Hematopoietic multipotent progenitor cell (in vitro differentiated cells): ENCODE data around the gene NAV2. TPM values are rescaled to one million over a fixed set of nuclear protein-coding genes. Genes with fewer than 3 reads are reported as not detected.
A peak's percentile ranks its signal among the peaks of the same experiment; 100 is the strongest.

Experiments
- DNase-seq, 3 donors: peaks; one replicate each; pipeline ENCODE4 v3.0.0-alpha.2; 2011 to 2015; ENCODE audit warnings: low read depth in 2 of 3, low spot score in 2 of 3
- total RNA-seq: library from RNA; depleted of rRNA; stranded (reverse); fragments of >200 nt; gene quantifications from one replicate; pipeline ENCODE4 v1.2.3, GENCODE V29; 2012

Gene NAV2
- total RNA-seq, 1 donor = 0.27 TPM

- DNase-seq = no peak
Observed at GRCh38 chr11:19714022-19714386, 1.4 kb downstream of the NAV2 start.

- DNase-seq = peak in 1 of 3 donors; percentile 20
Observed at GRCh38 chr11:19714387-19715363, 2.0 kb downstream of the NAV2 start.

GRCh38 chr11:19715373-19715772, 2.7 kb downstream of the NAV2 start:
- no peak for DNase-seq

DNA sequence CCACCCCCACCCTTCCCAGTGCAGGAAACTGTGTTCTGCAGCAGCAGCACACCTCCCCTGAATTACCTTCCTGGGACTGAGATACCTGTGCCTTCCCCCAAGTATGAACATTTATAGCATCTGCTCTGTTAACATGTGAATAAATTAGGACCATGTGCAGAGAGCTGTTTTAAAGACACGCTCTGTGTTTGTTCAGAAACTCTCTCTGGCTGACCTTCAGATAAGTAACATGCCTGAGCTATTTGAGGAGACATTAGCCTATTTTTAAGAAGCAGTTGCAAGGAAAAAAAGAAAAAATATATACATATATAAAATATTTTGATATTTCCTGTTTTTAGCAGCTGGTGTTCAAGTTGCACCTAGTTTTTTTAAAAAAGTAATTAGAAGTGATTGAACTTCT, 5.4 kb downstream of the NAV2 start:
- no peak for DNase-seq

DNA sequence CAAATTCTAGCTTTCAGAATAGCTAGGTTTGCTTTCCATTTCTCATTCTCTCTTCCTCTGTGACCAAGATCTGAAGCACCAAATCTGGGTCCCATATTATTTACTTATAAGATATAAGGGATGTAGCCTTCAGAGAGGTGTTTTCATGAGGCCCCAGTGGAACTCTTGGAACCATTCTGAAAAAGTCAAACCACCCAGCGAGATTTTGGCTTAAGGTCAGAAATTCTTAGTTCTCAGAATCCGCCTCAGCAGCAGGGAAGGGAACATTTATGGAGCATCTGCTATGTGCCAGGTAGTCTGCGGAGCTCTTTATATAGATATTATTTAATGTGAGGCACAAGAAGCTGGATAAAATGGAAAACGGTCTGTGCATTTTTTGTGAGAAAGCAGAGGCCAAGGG, 6.3 kb downstream of the NAV2 start:
- no peak for DNase-seq

DNA sequence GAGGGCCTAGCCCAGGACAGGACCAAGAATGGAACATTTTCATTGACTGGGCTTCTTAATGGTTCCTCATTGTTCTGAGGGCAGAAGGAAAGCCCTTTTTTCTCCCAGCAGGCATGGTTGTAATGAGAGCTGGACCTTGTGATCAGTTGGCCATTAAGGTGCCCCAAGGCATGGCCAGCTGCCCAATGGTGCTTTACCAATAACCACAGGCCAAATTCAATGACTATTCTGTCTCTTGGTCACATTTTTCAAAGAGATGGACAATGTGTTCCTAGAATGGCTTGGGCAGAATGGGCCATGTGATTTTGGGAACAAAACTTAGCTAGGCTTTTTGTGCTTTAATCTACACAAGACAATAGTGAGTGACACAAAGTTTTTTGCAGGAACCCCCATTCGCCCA, 7.3 kb downstream of the NAV2 start:
- no peak for DNase-seq

DNA sequence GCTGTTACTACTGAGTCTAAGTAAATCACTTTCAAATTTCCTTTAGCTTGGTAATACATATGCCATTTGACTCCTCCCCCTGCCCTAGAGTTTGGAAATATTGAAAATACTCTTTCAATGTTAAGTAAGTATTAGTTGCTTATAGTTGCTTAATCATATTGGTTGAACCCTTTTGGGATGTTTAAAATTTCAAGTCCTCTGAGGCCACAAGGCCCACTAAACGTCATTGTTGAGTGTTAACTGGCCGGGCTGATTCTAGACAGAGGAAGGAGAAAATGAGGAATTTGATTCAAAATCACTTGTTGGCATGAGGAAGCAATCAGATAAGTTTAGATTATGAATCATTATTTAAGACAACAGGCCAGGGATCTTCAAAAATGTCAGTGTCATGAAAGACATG, 8.5 kb downstream of the NAV2 start:
- no peak for DNase-seq

DNA sequence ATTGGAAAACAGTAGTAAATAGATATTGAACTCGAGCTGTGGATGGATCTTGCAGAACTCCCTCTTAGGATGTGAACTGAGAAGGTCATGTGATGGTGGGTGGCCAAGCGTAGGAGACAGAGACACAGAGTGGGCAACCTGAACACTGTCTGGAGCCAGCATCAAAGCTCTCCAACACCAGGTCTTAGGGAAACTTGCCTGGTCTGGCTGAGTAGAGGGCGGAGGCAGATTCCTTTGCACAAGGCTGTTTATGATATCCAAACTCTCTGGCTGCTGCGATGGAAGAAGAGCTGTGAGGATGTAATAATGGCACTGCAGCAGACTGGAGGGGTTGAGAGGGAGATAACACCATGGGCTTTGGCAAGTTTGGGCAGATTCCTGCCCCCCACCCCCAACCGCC, 10.1 kb downstream of the NAV2 start:
- DNase-seq = no peak

GRCh38 chr11:19723572-19724342, 11.1 kb downstream of the NAV2 start:
- DNase-seq = peak in 2 of 3 donors; percentile 38 to 54

GRCh38 chr11:19724765-19725164, 12.1 kb downstream of the NAV2 start:
- no peak for DNase-seq

- no peak for DNase-seq
Observed at GRCh38 chr11:19725379-19726079, 12.9 kb downstream of the NAV2 start.

GRCh38 chr11:19727246-19727645, 14.6 kb downstream of the NAV2 start:
- DNase-seq = no peak

- DNase-seq = no peak
Observed at GRCh38 chr11:19728436-19728835, 15.8 kb downstream of the NAV2 start.

- no peak for DNase-seq
Observed at GRCh38 chr11:19729141-19729540, 16.5 kb downstream of the NAV2 start.

- DNase-seq = no peak
Observed at GRCh38 chr11:19730373-19730772, 17.7 kb downstream of the NAV2 start.

DNA sequence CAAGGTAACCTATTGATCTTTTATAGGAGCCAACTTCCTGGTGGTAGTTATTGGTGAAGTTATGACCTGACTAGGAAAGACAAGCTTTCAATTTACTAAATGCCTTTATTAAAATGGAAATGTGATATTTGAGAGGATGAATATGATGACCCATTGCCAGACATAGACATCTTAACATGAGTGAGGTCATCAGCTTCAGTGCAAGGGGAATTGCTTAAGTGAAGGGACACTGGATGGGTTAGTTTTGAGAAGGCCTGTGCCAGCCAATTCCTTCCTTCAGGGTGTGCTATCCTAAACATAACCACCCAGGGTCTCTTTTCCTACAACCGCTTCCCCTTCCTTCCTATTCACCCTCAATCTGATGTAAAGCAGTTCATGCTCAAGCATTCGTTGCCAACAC, 21.5 kb downstream of the NAV2 start:
- DNase-seq = no peak

GRCh38 chr11:19735157-19735908, 22.7 kb downstream of the NAV2 start:
- DNase-seq = no peak

DNA sequence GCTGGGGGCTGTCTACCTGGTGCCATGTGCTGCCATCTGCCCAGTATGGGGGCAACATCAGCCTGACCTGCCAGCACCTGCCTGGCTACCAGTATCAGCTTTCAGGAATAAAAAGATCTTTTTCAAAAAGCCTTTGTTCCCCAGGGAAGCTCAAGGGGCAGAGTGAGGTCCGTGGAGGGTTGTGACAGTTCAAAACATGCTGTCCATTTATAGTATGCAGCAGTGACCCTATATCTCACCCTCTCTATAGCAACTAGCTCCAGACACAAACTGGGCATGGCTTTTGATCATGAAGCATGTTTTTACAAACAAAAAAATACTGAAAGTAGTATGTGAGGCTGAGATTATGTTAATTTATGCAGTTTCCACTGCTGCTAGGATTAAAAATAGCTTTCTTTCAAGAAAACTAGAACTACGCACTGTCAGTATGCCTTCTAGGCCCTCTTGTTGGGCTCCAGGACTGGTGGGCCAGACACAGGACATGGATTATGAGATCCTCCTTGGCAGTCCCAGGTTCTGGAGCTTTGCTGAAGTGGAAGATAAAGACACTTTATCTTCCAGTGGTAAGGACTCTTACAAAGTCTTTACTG, 23.4 kb downstream of the NAV2 start:
- no peak for DNase-seq

DNA sequence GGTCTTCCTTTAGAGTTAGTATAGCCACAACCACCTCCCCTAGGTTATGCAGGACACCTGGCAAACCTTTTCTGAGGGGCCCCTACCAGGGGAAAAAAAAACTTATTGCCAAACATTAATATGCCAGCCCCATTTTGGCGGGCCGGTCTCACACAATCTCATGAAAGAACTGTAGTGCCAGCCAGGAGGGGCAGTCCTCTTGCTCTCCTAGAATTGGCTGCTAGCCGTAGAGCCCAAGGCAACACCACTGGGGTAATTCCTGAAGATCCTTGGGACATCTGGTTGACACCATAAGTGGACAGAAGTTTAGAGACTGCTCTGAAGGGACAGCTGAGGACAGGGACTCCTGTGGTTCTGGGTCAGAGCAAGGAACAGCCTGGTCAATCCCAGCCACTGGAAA, 24.2 kb downstream of the NAV2 start:
- DNase-seq = no peak

- no peak for DNase-seq
Observed at GRCh38 chr11:19737575-19737974, 24.9 kb downstream of the NAV2 start.
